Fibroblast of peridontal ligament (primary cell): Measurements from ENCODE around the gene PHLDB1.

ENCODE experiments used
- DNase-seq: peaks from one replicate; pipeline ENCODE4 v3.0.0-alpha.2; 2010; ENCODE audit errors: extremely low read depth

PHLDB1 gene

GRCh38 chr11:118638726-118639125 is 31.3 kb downstream of the PHLDB1 start:
- DNase-seq = no peak

- DNase-seq = no peak
Observed at GRCh38 chr11:118639899-118640298, 32.5 kb downstream of the PHLDB1 start.

GRCh38 chr11:118640332-118641154 is 33.1 kb downstream of the PHLDB1 start:
- no peak for DNase-seq

GRCh38 chr11:118641397-118642019 is 34.1 kb downstream of the PHLDB1 start:
- DNase-seq = no peak

GRCh38 chr11:118643142-118643994 is 36.0 kb downstream of the PHLDB1 start:
- no peak for DNase-seq

- no peak for DNase-seq
Observed at GRCh38 chr11:118643995-118644345, 36.6 kb downstream of the PHLDB1 start.

GRCh38 chr11:118644496-118644895 is 37.1 kb downstream of the PHLDB1 start:
- no peak for DNase-seq

- DNase-seq = no peak
Observed at GRCh38 chr11:118645066-118645715, 37.8 kb downstream of the PHLDB1 start.

GRCh38 chr11:118646393-118646792 is 39.0 kb downstream of the PHLDB1 start:
- peak; percentile 33 for DNase-seq

- DNase-seq = no peak
Observed at GRCh38 chr11:118648291-118648690, 40.9 kb downstream of the PHLDB1 start.

GRCh38 chr11:118649941-118650340 is 42.5 kb downstream of the PHLDB1 start:
- DNase-seq = no peak

GRCh38 chr11:118650366-118650765 is 43.0 kb downstream of the PHLDB1 start:
- DNase-seq = no peak

GRCh38 chr11:118651820-118652219 is 44.4 kb downstream of the PHLDB1 start:
- no peak for DNase-seq

- no peak for DNase-seq
Observed at GRCh38 chr11:118652681-118653181, 45.3 kb downstream of the PHLDB1 start.

- DNase-seq = no peak
Observed at GRCh38 chr11:118653684-118654390, 46.4 kb downstream of the PHLDB1 start.

GRCh38 chr11:118655486-118656190 is 48.2 kb downstream of the PHLDB1 start:
- no peak for DNase-seq

- DNase-seq = no peak
Observed at GRCh38 chr11:118656563-118657165, 49.2 kb downstream of the PHLDB1 start.

- no peak for DNase-seq
Observed at GRCh38 chr11:118657238-118657637, 49.8 kb downstream of the PHLDB1 start.

GRCh38 chr11:118657709-118658428 is 50.5 kb downstream of the PHLDB1 start:
- no peak for DNase-seq
